Coronary artery (tissue), 2 donors: ENCODE data around the gene PROZ.

Source experiments
- DNase-seq: peaks from one replicate; pipeline ENCODE4 v3.0.0-alpha.2; 2017; ENCODE audit warnings: low spot score
- H3K27ac ChIP-seq, 2 donors: fragments of 200-600 bp; sonication (generic); one replicate each; pipeline ENCODE4 v1.5.1; 2016 to 2019
- H3K4me3 ChIP-seq: fragments of 200-600 bp; sonication (generic); 2 replicates; pipeline ENCODE4 v1.5.1; 2016; ENCODE audit warnings: mild to moderate bottlenecking, moderate library complexity
- CTCF ChIP-seq: fragments of 200-600 bp; sonication (generic); IDR thresholded peaks from one replicate; pipeline ENCODE4 v1.5.1; 2019; ENCODE audit warnings: antibody characterized with exemption

PROZ gene

DNA sequence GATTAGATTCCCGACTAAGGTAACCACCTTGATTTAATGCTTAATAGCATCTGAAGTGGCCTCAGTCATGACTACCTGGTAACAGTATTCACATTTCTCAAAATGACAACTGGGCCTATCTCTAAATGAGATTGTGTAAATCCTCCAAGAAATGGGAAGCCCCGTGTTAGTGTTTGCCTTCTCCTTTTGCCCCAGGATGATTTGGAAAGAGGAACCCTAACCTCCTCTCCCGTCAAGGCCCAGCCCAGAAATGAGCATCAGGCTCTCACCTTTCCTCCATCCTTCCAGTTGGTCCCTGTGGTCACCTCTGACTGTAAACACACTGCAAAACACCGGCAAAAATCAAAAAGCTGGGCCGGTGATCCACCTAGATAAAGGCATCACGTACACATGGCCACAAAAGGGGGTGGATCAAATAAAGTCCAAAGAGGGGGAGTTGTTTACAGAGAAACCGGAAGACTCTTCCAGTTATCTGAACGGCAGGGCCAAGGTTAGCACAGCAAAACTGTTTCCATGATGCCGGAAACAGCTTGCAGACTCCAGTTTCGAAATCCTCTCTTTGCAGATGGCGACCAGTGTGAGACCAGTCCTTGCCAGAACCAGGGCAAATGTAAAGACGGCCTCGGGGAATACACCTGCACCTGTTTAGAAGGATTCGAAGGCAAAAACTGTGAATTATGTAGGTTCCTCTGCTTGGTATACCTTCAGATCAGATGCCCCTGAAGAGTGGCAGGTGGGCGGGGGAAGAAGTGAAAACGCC is 19.5 kb upstream of the PROZ start:
- H3K27ac ChIP-seq: no peak overlapping the region
- TF ChIP-seq CTCF: no peak
- no peak overlapping the region for H3K4me3 ChIP-seq
- peak; percentile 26 for DNase-seq

DNA sequence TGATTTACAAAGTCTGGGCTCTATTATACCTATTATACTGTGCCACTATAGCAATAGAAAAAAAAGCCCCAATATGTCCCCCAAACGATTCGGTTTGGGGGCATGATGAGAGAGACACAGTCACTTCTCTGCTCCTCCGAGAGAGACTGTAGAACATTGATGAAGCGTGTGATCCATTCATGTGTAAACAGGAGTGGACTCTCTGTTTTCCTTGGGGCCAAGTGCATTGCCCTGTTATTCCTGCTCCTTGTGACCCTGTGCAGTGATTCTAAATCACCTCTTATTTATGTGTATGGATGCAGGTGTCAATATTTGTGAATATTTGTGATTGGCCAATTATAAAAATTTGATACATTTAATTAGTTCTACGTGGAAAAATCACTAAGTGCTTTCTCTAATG is 18.9 kb upstream of the PROZ start:
- no peak for TF ChIP-seq CTCF
- DNase-seq: no peak
- Histone ChIP-seq H3K27ac (no peak overlapping the region), H3K4me3 (no peak overlapping the region)

DNA sequence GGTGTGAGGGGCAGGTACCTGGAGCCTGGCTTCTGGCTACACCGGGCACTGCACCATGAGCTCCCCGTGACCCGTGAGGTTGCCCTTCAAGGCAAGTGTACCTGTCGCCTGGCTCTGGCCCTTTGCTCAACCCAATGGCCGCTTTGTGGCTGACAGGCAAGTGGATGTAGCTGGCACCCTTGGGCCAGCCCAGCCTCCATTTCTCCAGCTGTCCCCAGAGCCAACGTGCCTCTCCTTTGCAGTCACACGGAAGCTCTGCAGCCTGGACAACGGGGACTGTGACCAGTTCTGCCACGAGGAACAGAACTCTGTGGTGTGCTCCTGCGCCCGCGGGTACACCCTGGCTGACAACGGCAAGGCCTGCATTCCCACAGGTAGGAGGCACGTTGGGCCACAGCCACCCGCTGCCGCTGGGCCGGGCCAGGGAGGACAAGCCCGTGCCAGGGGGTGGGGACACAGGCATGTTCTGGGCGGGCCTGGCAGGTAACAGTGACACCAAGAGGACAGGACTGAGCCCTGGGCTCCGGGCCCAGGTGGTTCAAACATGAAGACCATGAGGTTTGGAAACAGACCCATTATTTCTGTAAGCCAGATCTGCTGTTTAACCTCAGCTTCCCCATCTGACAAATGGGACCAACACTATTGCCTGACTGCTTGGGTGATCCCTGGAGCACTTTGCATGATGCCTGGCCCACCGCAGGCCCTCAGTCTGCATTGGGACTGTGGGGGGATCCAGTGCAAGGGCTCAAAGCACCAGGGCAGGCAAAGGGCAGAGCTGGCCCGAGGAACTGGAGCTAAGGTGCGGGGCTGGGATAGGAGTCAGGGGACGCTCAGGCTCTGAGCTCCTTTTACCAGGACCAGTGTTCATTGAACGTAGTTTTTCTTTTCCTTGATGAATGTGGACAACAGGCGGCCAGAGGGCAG is 17.5 kb upstream of the PROZ start:
- no peak for TF ChIP-seq CTCF
- Histone ChIP-seq H3K27ac (no peak overlapping the region), H3K4me3 (no peak overlapping the region)
- DNase-seq: peak; percentile 65

DNA sequence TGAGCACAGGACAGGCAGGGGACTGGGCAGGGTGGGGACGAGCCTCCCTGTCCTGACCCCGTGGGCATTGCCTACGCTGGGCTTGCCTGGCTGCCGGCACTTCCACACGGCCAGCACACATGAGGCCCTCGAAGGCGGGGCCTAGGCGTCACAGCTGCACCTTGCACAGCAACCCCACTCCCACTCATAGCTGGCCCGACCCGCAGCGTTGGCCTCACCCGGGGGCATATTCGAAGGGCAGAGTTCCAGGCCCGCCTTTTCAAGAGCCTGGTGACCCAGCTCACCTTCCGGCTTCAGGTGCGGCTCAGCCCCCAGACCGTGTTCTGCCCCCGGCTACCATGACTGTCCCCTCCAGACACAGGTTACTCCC is 16.9 kb upstream of the PROZ start:
- Histone ChIP-seq H3K4me3 (no peak overlapping the region), H3K27ac (no peak overlapping the region)
- TF ChIP-seq CTCF: no peak
- peak; percentile 73 for DNase-seq

DNA sequence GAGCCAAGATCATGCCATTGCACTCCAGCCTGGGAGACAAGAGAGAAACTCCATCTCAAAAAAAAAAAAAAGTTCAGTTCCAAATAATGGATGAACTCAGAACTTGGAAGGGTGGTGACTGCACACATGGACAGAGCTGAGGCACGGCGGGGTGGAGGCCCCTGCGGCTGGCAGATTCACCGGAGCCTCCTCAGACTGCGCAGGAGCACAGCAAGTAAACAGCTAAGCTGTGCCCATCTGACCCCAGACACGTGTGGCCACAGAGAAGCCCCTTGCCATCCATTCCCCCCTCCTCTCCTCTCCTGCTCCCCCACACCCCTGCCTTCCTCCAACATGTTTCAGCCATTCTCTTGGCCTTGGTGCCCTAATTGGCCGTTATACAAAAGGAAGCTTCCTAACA is 15.6 kb upstream of the PROZ start:
- Histone ChIP-seq H3K4me3 (no peak overlapping the region), H3K27ac (no peak overlapping the region)
- DNase-seq: peak; percentile 53
- TF ChIP-seq CTCF: no peak

GRCh38 chr13:113143466-113144254 is 14.8 kb upstream of the PROZ start:
- DNase-seq: peak; percentile 55
- Histone ChIP-seq H3K4me3 (no peak overlapping the region), H3K27ac (no peak overlapping the region)
- no peak for TF ChIP-seq CTCF
